Tibial artery (tissue), 4 donors: ENCODE results near the gene ACTRT2.

Source experiments
- DNase-seq, 2 donors: peaks; one replicate each; pipeline ENCODE4 v3.0.0-alpha.2; 2019
- H3K27ac ChIP-seq, 2 donors: fragments of 200-600 bp; sonication (generic) in 1 of 2; 1 replicate in 1 of 2; 2 replicates in 1 of 2; pipeline ENCODE4 v1.5.1; 2018 to 2019; ENCODE audit warnings: mild to moderate bottlenecking in 1 of 2
- H3K27me3 ChIP-seq, 2 donors: fragments of 200-600 bp; sonication (generic) in 1 of 2; one replicate each; pipeline versions ENCODE4 v1.5.1 to v1.6.0; 2016 to 2019
- H3K36me3 ChIP-seq, 3 donors: fragments of 200-600 bp; sonication (generic) in 2 of 3; one replicate each; pipeline ENCODE4 v1.5.1; 2016 to 2019; ENCODE audit warnings: mild to moderate bottlenecking in 2 of 3
- H3K4me1 ChIP-seq, 4 donors: fragments of 200-600 bp; sonication (generic) in 2 of 4; 1 replicate in 3 of 4; 2 replicates in 1 of 4; pipeline ENCODE4 v1.5.1; 2016 to 2019
- H3K4me3 ChIP-seq, 2 donors: fragments of 200-600 bp; sonication (generic) in 1 of 2; 1 replicate in 1 of 2; 2 replicates in 1 of 2; pipeline ENCODE4 v1.5.1; 2018 to 2019; ENCODE audit warnings: mild to moderate bottlenecking in 2 of 2
- H3K9me3 ChIP-seq, 3 donors: fragments of 200-600 bp; sonication (generic) in 1 of 3; one replicate each; pipeline ENCODE4 v1.5.1; 2016 to 2019
- CTCF ChIP-seq, 2 experiments: fragments of 200-600 bp in 1 of 2; fragments of 450-650 bp in 1 of 2; IDR thresholded peaks; one replicate each; pipeline ENCODE4 v1.5.1; 2017 to 2019; ENCODE audit warnings: antibody characterized with exemption in 2 of 2, mild to moderate bottlenecking in 1 of 2, moderate library complexity in 1 of 2
- intact Hi-C: fragments of 100-400 bp; cut with DNase I; formaldehyde crosslinking; loops from one replicate; pipeline ENCODE4 v1.15.0; 2023; ENCODE audit warnings: low total_unique reads

Gene ACTRT2

GRCh38 chr1:3070309-3070643 lies 49.0 kb downstream of the ACTRT2 start:
- TF ChIP-seq CTCF (IDR thresholded peaks at IDR 0.05): no peak
- intact Hi-C loops: loop anchor here (5.0 kb wide), 2 partner anchors 52 to 102 kb away; no protein-coding TSS in a partner anchor
- Histone ChIP-seq H3K4me1 (peaks cover 0 to 77% (median 50%) of the 10 kb centered on the region in 4 donors), H3K4me3 (peak overlapping the region; percentile 77 to 92), H3K36me3 (no peaks in the 10 kb centered on the region), H3K27me3 (no peaks in the 10 kb centered on the region), H3K27ac (peak overlapping the region; percentile 98 to 100), H3K9me3 (no peaks in the 10 kb centered on the region)
- DNase-seq: no peak

GRCh38 chr1:3070644-3071564 lies 49.6 kb downstream of the ACTRT2 start:
- intact Hi-C loops: loop anchor here (5.0 kb wide), 2 partner anchors 51 to 101 kb away; no protein-coding TSS in a partner anchor
- Histone ChIP-seq H3K27me3 (no peaks in the 10 kb centered on the region), H3K27ac (peak overlapping the region; percentile 98 to 100), H3K4me3 (peak overlapping the region; percentile 77 to 92), H3K4me1 (peaks cover 0 to 77% (median 50%) of the 10 kb centered on the region in 4 donors), H3K9me3 (no peaks in the 10 kb centered on the region), H3K36me3 (no peaks in the 10 kb centered on the region)
- peak in 1 of 2 donors; percentile 71 for DNase-seq
- TF ChIP-seq CTCF (IDR thresholded peaks at IDR 0.05): no peak

GRCh38 chr1:3071565-3072390 lies 50.5 kb downstream of the ACTRT2 start:
- H3K36me3 ChIP-seq: no peaks in the 10 kb centered on the region
- H3K4me3 ChIP-seq: peak overlapping the region; percentile 77 to 92
- H3K9me3 ChIP-seq: no peaks in the 10 kb centered on the region
- TF ChIP-seq CTCF (IDR thresholded peaks at IDR 0.05): peak in 1 of 2 experiments; percentile 11
- H3K27me3 ChIP-seq: no peaks in the 10 kb centered on the region
- peaks cover 0 to 74% (median 52%) of the 10 kb centered on the region in 4 donors for H3K4me1 ChIP-seq
- peak overlapping the region; percentile 98 to 100 for H3K27ac ChIP-seq
- no peak for DNase-seq
- intact Hi-C loops: loop anchor here (5.0 kb wide), 2 partner anchors 51 to 101 kb away; no protein-coding TSS in a partner anchor
